HCT116 (cell line): ENCODE data around the gene RASSF3. TPM values are rescaled to one million over a fixed set of nuclear protein-coding genes. Genes with fewer than 3 reads are reported as not detected.

Experiments
- ATAC-seq: fragments of 200-7000 bp; cut with Tn5 transposase; 2 replicates; pipeline ENCODE4 v1.9.1; 2020; ENCODE audit warnings: mild to moderate bottlenecking, moderate library complexity
- BruUV-seq: library from RNA; stranded (reverse); fragments of 400-500 nt; replicated peaks from 2 replicates; lab custom pipeline; 2021; lab: Mats Ljungman, UMichigan
- CTCF ChIA-PET: fragments of 300-600 bp; sonication (Branson Sonifier 250); formaldehyde crosslinking; loops from one replicate; lab custom pipeline; 2021; ENCODE audit warnings: antibody characterized with exemption; lab: Charles Lee
- POLR2A ChIA-PET: fragments of 300-600, 350-600 bp; sonication (Branson Sonifier 250); formaldehyde crosslinking; loops from one replicate; lab custom pipeline; 2021; ENCODE audit warnings: antibody characterized with exemption; lab: Charles Lee
- RAD21 ChIA-PET, 2 experiments: fragments of 300-600 bp; sonication (Branson Sonifier 250); formaldehyde crosslinking; loops; one replicate each; lab custom pipeline; 2023; ENCODE audit warnings: low total read pairs in 2 of 2; ENCODE audit not compliant: uncharacterized antibody in 2 of 2, unreplicated experiment in 2 of 2, low non-redundant PET in 1 of 2; lab: Charles Lee
- DNase-seq: peaks from one replicate; pipeline ENCODE4 v3.0.0-alpha.2; 2010; ENCODE audit warnings: low read depth, low spot score
- H2AFZ ChIP-seq: fragments of 200-600 bp; shearing (Covaris generic), sonication (generic); 2 replicates; pipeline ENCODE4 v1.6.1; 2017; ENCODE audit warnings: low read depth, mixed run types, mixed read lengths, antibody characterized with exemption, low read length; ENCODE audit not compliant: poor library complexity, severe bottlenecking
- H3K27ac ChIP-seq: 2 replicates; pipeline ENCODE4 v1.5.1; 2012; ENCODE audit warnings: low read depth, low read length
- H3K27me3 ChIP-seq: fragments of 200-600 bp; sonication (generic); 2 replicates; pipeline ENCODE4 v1.6.1; 2016; ENCODE audit warnings: mixed run types, low read length, mixed read lengths; ENCODE audit not compliant: insufficient read depth
- H3K36me3 ChIP-seq, 2 experiments: fragments of 200-500 bp in 1 of 2; fragments of 200-600 bp in 1 of 2; sonication (Bioruptor generic) in 1 of 2; sonication (generic) in 1 of 2; 2 replicates each; pipeline versions ENCODE4 v1.5.1 to v1.6.1; 2014 to 2016; ENCODE audit warnings: low read length in 2 of 2, inconsistent platforms in 1 of 2, mixed read lengths in 1 of 2, mixed run types in 1 of 2; ENCODE audit not compliant: insufficient read depth in 2 of 2, control insufficient read depth in 1 of 2
- H3K4me1 ChIP-seq, 2 experiments: fragments of 200-600 bp in 1 of 2; sonication (generic) in 1 of 2; 2 replicates each; pipeline versions ENCODE4 v1.5.1 to v1.6.1; 2012 to 2017; ENCODE audit warnings: low read length in 2 of 2, inconsistent platforms in 1 of 2, mild to moderate bottlenecking in 1 of 2, mixed read lengths in 1 of 2, mixed run types in 1 of 2, moderate library complexity in 1 of 2; ENCODE audit not compliant: insufficient read depth in 2 of 2, control insufficient read depth in 1 of 2
- H3K4me2 ChIP-seq: fragments of 200-600 bp; sonication (generic); 2 replicates; pipeline ENCODE4 v1.6.1; 2017; ENCODE audit warnings: mixed run types, low read length, mixed read lengths
- H3K4me3 ChIP-seq, 2 experiments: fragments of 200-600 bp in 1 of 2; sonication (generic) in 1 of 2; replicated peaks in 1 of 2; 2 replicates each; pipeline ENCODE4 v1.5.1; 2011 to 2016; ENCODE audit warnings: low read length in 2 of 2, control low read depth in 1 of 2, low read depth in 1 of 2, mild to moderate bottlenecking in 1 of 2, mixed read lengths in 1 of 2, mixed run types in 1 of 2
- H3K79me2 ChIP-seq: fragments of 200-600 bp; sonication (generic); 2 replicates; pipeline ENCODE4 v1.6.1; 2017; ENCODE audit warnings: mild to moderate bottlenecking, mixed run types, low read length, moderate library complexity, mixed read lengths; ENCODE audit not compliant: insufficient read depth
- H3K9ac ChIP-seq: fragments of 200-600 bp; sonication (generic); 2 replicates; pipeline ENCODE4 v1.6.1; 2016; ENCODE audit warnings: low read length, mixed read lengths
- H3K9me2 ChIP-seq: fragments of 200-600 bp; sonication (generic), shearing (Covaris generic); 2 replicates; pipeline ENCODE4 v1.6.1; 2017; ENCODE audit warnings: mixed run types, mild to moderate bottlenecking, moderate library complexity; ENCODE audit not compliant: insufficient read depth
- H3K9me3 ChIP-seq, 2 experiments: fragments of 200-500 bp in 1 of 2; fragments of 200-600 bp in 1 of 2; sonication (Bioruptor generic) in 1 of 2; sonication (generic) in 1 of 2; 2 replicates each; pipeline ENCODE4 v1.6.1; 2014 to 2017; ENCODE audit warnings: low read length in 2 of 2, mixed read lengths in 2 of 2, inconsistent platforms in 1 of 2, low read depth in 1 of 2, mild to moderate bottlenecking in 1 of 2, mixed run types in 1 of 2, moderate library complexity in 1 of 2; ENCODE audit not compliant: control insufficient read depth in 1 of 2, insufficient read depth in 1 of 2
- H4K20me1 ChIP-seq: fragments of 200-600 bp; sonication (generic), shearing (Covaris generic); 2 replicates; pipeline ENCODE4 v1.6.1; 2017; ENCODE audit warnings: mixed run types, mild to moderate bottlenecking, moderate library complexity; ENCODE audit not compliant: insufficient read depth
- CBX3 ChIP-seq: IDR thresholded peaks from 2 replicates; pipeline ENCODE4 v1.6.1; 2012; ENCODE audit warnings: low read depth
- CEBPB ChIP-seq: IDR thresholded peaks from 2 replicates; pipeline ENCODE4 v1.6.1; 2012; ENCODE audit warnings: low read depth
- EGR1 ChIP-seq: IDR thresholded peaks from 2 replicates; pipeline ENCODE4 v1.6.1; 2012; ENCODE audit warnings: low read depth
- ELF1 ChIP-seq: IDR thresholded peaks from 2 replicates; pipeline ENCODE4 v1.6.1; 2012; ENCODE audit warnings: low read depth, borderline replicate concordance
- EZH2phosphoT487 ChIP-seq: fragments of 200-600 bp; IDR thresholded peaks from 2 replicates; pipeline ENCODE4 v1.6.1; 2018; ENCODE audit warnings: antibody characterized with exemption, borderline replicate concordance
- JUND ChIP-seq: IDR thresholded peaks from 2 replicates; pipeline ENCODE4 v1.6.1; 2012
- MAX ChIP-seq: IDR thresholded peaks from 2 replicates; pipeline ENCODE4 v1.6.1; 2012
- POLR2A ChIP-seq: IDR thresholded peaks from 2 replicates; pipeline ENCODE4 v1.7.0; 2011; ENCODE audit warnings: borderline replicate concordance; ENCODE audit not compliant: insufficient read depth, insufficient read length; ENCODE audit errors: extremely low read depth
- RAD21 ChIP-seq: IDR thresholded peaks from 2 replicates; pipeline ENCODE4 v1.6.1; 2012; ENCODE audit warnings: low read depth, mild to moderate bottlenecking
- SP1 ChIP-seq: IDR thresholded peaks from 2 replicates; pipeline ENCODE4 v1.6.1; 2012; ENCODE audit warnings: low read depth
- SRF ChIP-seq: IDR thresholded peaks from 2 replicates; pipeline ENCODE4 v1.6.1; 2012; ENCODE audit warnings: low read depth
- TCF7L2 ChIP-seq: IDR thresholded peaks from 2 replicates; pipeline ENCODE4 v1.7.0; 2011; ENCODE audit warnings: borderline replicate concordance, inconsistent platforms; ENCODE audit not compliant: insufficient read depth, insufficient read length; ENCODE audit errors: extremely low read depth
- YY1 ChIP-seq: IDR thresholded peaks from 2 replicates; pipeline ENCODE4 v1.6.1; 2011; ENCODE audit warnings: low read length, low read depth, moderate library complexity, mild to moderate bottlenecking; ENCODE audit not compliant: insufficient replicate concordance; ENCODE audit errors: extremely low read depth
- ZFX ChIP-seq: fragments of 450-650 bp; IDR thresholded peaks from 2 replicates; pipeline ENCODE4 v1.6.1; 2017
- ZNF274 ChIP-seq: fragments of 200-500 bp; sonication (Bioruptor generic); IDR thresholded peaks from 2 replicates; pipeline ENCODE4 v1.6.1; 2014; ENCODE audit warnings: mild to moderate bottlenecking, low read depth, low read length, inconsistent platforms
- intact Hi-C: fragments of 100-400 bp; cut with micrococcal nuclease; formaldehyde crosslinking; loops from 2 replicates; pipeline ENCODE4 v1.10.0; 2022
- total RNA-seq: library from RNA; stranded (reverse); gene quantifications from one replicate; pipeline ENCODE4 v1.2.1, GENCODE V29; 2021; ENCODE audit not compliant: unreplicated experiment
- TF ChIP-seq, protein P1 (sequence below): IDR thresholded peaks from 2 replicates; pipeline ENCODE4 v1.6.1; 2011; ENCODE audit warnings: mild to moderate bottlenecking, low read length, moderate library complexity; ENCODE audit not compliant: insufficient replicate concordance; ENCODE audit errors: extremely low read depth

The RASSF3 gene
- total RNA-seq, 1 experiment from 2014 or later, result 67.1 TPM

GRCh38 chr12:64618953-64619590, 8.8 kb downstream of the RASSF3 start:
- no peak for ATAC-seq
- Histone ChIP-seq H3K9ac (no peak overlapping the region), H3K27ac (no peak overlapping the region), H2AFZ (no peak overlapping the region), H4K20me1 (no peaks in the 10 kb centered on the region), H3K27me3 (no peaks in the 10 kb centered on the region), H3K4me3 (no peak overlapping the region), H3K36me3 (peaks cover 4 to 5% of the 10 kb centered on the region in 2 experiments; a peak in 2 of 4 replicates), H3K9me3 (no peaks in the 10 kb centered on the region), H3K79me2 (peaks cover 100% of the 10 kb centered on the region), H3K4me2 (no peak overlapping the region), H3K4me1 (peaks cover 16 to 18% of the 10 kb centered on the region in 2 experiments; a peak in 3 of 4 replicates), H3K9me2 (no peaks in the 10 kb centered on the region)
- POLR2A ChIA-PET, result no interaction called here
- RAD21 ChIA-PET, result no interaction called here
- CTCF ChIA-PET, result interaction anchor here (1.0 kb wide), 1 partner anchor 11 kb away, joined by 3 read pairs; no protein-coding TSS in a partner anchor
- no peak for DNase-seq
- BruUV-seq, result no TSS peak
- intact Hi-C loops, result no loop called here
- TF ChIP-seq, protein P1, sequence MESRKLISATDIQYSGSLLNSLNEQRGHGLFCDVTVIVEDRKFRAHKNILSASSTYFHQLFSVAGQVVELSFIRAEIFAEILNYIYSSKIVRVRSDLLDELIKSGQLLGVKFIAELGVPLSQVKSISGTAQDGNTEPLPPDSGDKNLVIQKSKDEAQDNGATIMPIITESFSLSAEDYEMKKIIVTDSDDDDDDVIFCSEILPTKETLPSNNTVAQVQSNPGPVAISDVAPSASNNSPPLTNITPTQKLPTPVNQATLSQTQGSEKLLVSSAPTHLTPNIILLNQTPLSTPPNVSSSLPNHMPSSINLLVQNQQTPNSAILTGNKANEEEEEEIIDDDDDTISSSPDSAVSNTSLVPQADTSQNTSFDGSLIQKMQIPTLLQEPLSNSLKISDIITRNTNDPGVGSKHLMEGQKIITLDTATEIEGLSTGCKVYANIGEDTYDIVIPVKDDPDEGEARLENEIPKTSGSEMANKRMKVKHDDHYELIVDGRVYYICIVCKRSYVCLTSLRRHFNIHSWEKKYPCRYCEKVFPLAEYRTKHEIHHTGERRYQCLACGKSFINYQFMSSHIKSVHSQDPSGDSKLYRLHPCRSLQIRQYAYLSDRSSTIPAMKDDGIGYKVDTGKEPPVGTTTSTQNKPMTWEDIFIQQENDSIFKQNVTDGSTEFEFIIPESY, result no peak
- TF ChIP-seq SRF (no peak), CBX3 (no peak), RAD21 (no peak), SP1 (no peak), ZFX (no peak), MAX (no peak), JUND (no peak), ELF1 (no peak), YY1 (no peak), POLR2A (no peak), TCF7L2 (no peak), EGR1 (no peak), ZNF274 (no peak), CEBPB (no peak), EZH2phosphoT487 (no peak)
